ENCODE measurements around the gene ZEB2. TPM values are rescaled to one million over a fixed set of nuclear protein-coding genes. Genes with fewer than 3 reads are reported as not detected.

Gene ZEB2
- total and polyA plus RNA-seq, 2 donors (not counting 3 experiments of a cell fraction or from before 2014, with no cell fraction given): 17.9 to 49.6 TPM

GRCh38 chr2:144503242-144503641, 16.7 kb downstream of the ZEB2 start:
- dilution Hi-C loops (cut with MboI; ENCODE audit: extremely low pct_ligation_motif_present, low sequenced_read_pairs): loop anchor here (25.0 kb wide), 1 partner anchor 141 kb away; no protein-coding TSS in a partner anchor
- FAIRE-seq: no peak

More at GRCh38 chr2:144503242-144503641, 16.7 kb downstream of the ZEB2 start:
- H3K36me3 ChIP-seq (ENCODE audit: control insufficient read depth in 2 of 2, extremely low read depth in 1 of 2, insufficient read depth in 2 of 2, low read length in 2 of 2): peaks cover 0 to 3% of the 10 kb centered on the region in 2 experiments
- ChIA-PET POLR2A (no interaction called here), CTCF (interaction anchor here (0.6 to 0.9 kb wide), 2 partner anchors 714 to 745 kb away, joined by 3 to 4 read pairs; no protein-coding TSS in a partner anchor)
- no peaks in the 10 kb centered on the region for H3K27me3 ChIP-seq (ENCODE audit: control insufficient read depth in 2 of 2, insufficient read depth in 2 of 2, low read length in 2 of 2)
- no peak overlapping the region for H3K9ac ChIP-seq (replicated peaks; ENCODE audit: extremely low read depth, insufficient read depth, low read length)
- no peaks in the 10 kb centered on the region for H3K9me1 ChIP-seq (replicated peaks; ENCODE audit: control insufficient read depth, extremely low read depth, insufficient read depth, low read length)
- no peak overlapping the region for H3K4me2 ChIP-seq (ENCODE audit: insufficient read depth, low read length)
- peaks cover 2% of the 10 kb centered on the region for H3K4me1 ChIP-seq (ENCODE audit: control insufficient read depth, extremely low read depth, insufficient read depth, low read length)
- H3K79me2 ChIP-seq (ENCODE audit: control insufficient read depth, insufficient read depth, low read length): peaks cover 28% of the 10 kb centered on the region
- H4K20me1 ChIP-seq (replicated peaks; ENCODE audit: control insufficient read depth, extremely low read depth, insufficient read depth, low read length): no peaks in the 10 kb centered on the region
- H3K9me3 ChIP-seq (replicated peaks; ENCODE audit: control insufficient read depth, insufficient read depth, low read length): no peaks in the 10 kb centered on the region
- H3K27ac ChIP-seq (ENCODE audit: insufficient read depth, low read depth, low read length): no peak overlapping the region
- no peak for DNase-seq (ENCODE audit: low read depth, low spot score)
- no TSS peak for BruUV-seq (replicated peaks)
- TF ChIP-seq FOS (IDR thresholded peaks at IDR 0.05; ENCODE audit: borderline replicate concordance, insufficient read depth, low read length) (no peak), JUN (IDR thresholded peaks at IDR 0.05; ENCODE audit: borderline replicate concordance, insufficient read depth, insufficient read length, low read depth) (no peak), GATA2 (IDR thresholded peaks at IDR 0.05; ENCODE audit: insufficient read depth, insufficient read length, low read depth, low read length) (no peak), CTCF (IDR thresholded peaks at IDR 0.05; ENCODE audit: extremely low read depth in 1 of 2, insufficient read depth in 1 of 2, low read depth in 1 of 2, low read length in 2 of 2) (no peak), MYC (IDR thresholded peaks at IDR 0.05; ENCODE audit: low read depth, low read length) (no peak), POLR2AphosphoS5 (IDR thresholded peaks at IDR 0.05; ENCODE audit: insufficient read depth, low read depth, low read length) (no peak), EZH2 (IDR thresholded peaks at IDR 0.05; ENCODE audit: borderline replicate concordance, low read depth, low read length, severe bottlenecking) (no peak), POLR2A (IDR thresholded peaks at IDR 0.05; ENCODE audit: low read depth, low read length) (no peak), MAX (IDR thresholded peaks at IDR 0.05; ENCODE audit: insufficient read depth, insufficient read length) (no peak)
- no peak overlapping the region for H3K4me3 ChIP-seq (replicated peaks in 1 of 3; ENCODE audit: insufficient read depth in 1 of 3, low read depth in 1 of 3, low read length in 3 of 3)
- no peak overlapping the region for H2AFZ ChIP-seq (ENCODE audit: low read depth, low read length)
- intact Hi-C loops (cut with micrococcal nuclease): no loop called here

All from endothelial cell of umbilical vein (primary cell).